Mammary epithelial cell (primary cell): ENCODE results near the gene LTBR.

Source experiments
- EZH2 ChIP-seq: IDR thresholded peaks from 2 replicates; pipeline ENCODE4 v1.6.1; 2012; ENCODE audit warnings: low read length, inconsistent platforms, borderline replicate concordance
- TF ChIP-seq, protein P1 (sequence below), 2 donors: IDR thresholded peaks in 1 of 2; conservative IDR thresholded peaks in 1 of 2; 2 replicates each; pipeline ENCODE4 v1.5.1; 2011 to 2012; ENCODE audit warnings: inconsistent platforms in 2 of 2, low read length in 2 of 2, mild to moderate bottlenecking in 2 of 2, control low read depth in 1 of 2, low read depth in 1 of 2; ENCODE audit not compliant: insufficient read depth in 1 of 2; ENCODE audit errors: extremely low read depth in 1 of 2

DNA sequence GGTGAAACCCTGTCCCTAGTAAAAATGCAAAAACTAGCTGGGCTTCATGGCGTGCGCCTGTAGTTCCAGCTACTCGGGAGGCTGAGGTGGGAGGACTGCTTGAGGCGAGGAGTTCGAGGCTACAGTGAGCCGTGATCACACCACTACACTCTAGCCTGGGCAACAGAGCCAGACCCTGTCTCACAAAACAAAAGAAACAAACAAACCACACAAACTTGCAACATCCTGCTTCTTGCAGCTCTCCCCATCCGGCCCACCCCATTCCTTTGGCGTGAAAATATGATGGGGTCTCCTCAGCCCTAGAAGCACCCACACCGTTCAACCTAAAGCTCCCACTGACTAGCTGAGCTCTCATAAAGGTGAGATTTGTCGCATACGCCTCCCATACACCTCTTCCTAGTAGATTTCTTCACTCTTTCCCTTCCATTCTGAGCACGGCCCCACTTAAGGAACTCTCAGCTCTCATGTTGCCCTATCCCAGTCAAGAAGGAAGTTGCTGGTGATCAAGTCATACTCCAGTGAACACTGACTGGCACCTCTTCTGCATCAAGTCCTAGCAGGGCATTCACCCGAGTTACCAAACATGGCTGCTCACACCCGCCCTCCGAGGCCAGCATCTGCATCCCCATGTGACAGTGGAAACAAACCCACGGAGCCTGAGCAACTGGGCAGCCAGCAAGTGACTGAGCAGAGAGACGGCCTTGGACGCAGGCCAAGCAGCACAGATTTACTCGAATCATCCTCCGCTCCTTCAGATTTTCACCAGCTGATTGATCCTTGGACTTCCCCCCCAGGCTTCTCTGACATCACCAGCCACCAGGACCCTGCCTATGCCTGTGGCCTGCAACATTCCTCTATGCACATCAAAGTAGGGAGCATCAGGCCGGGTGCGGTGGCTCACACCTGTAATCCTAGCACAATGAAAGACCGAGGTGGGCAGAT lies 41.9 kb downstream of the LTBR start:
- TF ChIP-seq, protein P1, sequence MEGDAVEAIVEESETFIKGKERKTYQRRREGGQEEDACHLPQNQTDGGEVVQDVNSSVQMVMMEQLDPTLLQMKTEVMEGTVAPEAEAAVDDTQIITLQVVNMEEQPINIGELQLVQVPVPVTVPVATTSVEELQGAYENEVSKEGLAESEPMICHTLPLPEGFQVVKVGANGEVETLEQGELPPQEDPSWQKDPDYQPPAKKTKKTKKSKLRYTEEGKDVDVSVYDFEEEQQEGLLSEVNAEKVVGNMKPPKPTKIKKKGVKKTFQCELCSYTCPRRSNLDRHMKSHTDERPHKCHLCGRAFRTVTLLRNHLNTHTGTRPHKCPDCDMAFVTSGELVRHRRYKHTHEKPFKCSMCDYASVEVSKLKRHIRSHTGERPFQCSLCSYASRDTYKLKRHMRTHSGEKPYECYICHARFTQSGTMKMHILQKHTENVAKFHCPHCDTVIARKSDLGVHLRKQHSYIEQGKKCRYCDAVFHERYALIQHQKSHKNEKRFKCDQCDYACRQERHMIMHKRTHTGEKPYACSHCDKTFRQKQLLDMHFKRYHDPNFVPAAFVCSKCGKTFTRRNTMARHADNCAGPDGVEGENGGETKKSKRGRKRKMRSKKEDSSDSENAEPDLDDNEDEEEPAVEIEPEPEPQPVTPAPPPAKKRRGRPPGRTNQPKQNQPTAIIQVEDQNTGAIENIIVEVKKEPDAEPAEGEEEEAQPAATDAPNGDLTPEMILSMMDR (conservative IDR thresholded peaks at IDR 0.05 in 1 of 2, IDR thresholded peaks at IDR 0.05 in 1 of 2; ENCODE audit: extremely low read depth in 1 of 2, insufficient read depth in 1 of 2, low read depth in 1 of 2, low read length in 2 of 2): no peak
- no peak for TF ChIP-seq EZH2
